WTC11 (cell line): ENCODE data around the gene GINS1. TPM values are rescaled to one million over a fixed set of nuclear protein-coding genes. Genes with fewer than 3 reads are reported as not detected.

Source experiments
- ATAC-seq: fragments of 200-7000 bp; cut with Tn5 transposase; 2 replicates; pipeline ENCODE4 v1.10.0; 2021; ENCODE audit warnings: mild to moderate bottlenecking, moderate library complexity
- CTCF ChIA-PET: fragments of 300-600 bp; sonication (Branson Sonifier 250); formaldehyde crosslinking; loops from one replicate; lab custom pipeline; 2021; ENCODE audit warnings: antibody characterized with exemption; lab: Charles Lee
- POLR2A ChIA-PET: fragments of 350-600 bp; sonication (Branson Sonifier 250); formaldehyde crosslinking; loops from one replicate; lab custom pipeline; 2021; ENCODE audit warnings: antibody characterized with exemption; lab: Charles Lee
- DNase-seq: peaks from one replicate; pipeline ENCODE4 v3.0.0; 2021; ENCODE audit warnings: low spot score
- H3K27ac Mint-ChIP-seq: 2 replicates; pipeline ENCODE4 v1.8.0; 2021; ENCODE audit warnings: mixed read lengths
- H3K27me3 Mint-ChIP-seq: 2 replicates; pipeline ENCODE4 v1.8.0; 2021; ENCODE audit warnings: low read depth, mild to moderate bottlenecking, moderate library complexity, mixed read lengths
- H3K36me3 Mint-ChIP-seq: 2 replicates; pipeline ENCODE4 v1.8.0; 2021; ENCODE audit warnings: mixed read lengths
- H3K4me1 Mint-ChIP-seq: 2 replicates; pipeline ENCODE4 v1.8.0; 2022; ENCODE audit warnings: mixed read lengths
- H3K4me3 Mint-ChIP-seq: 2 replicates; pipeline ENCODE4 v1.8.0; 2021; ENCODE audit warnings: mild to moderate bottlenecking, moderate library complexity, mixed read lengths
- H3K9me3 Mint-ChIP-seq: 2 replicates; pipeline ENCODE4 v1.8.0; 2021; ENCODE audit warnings: mixed read lengths
- CREM ChIP-seq: sonication (generic); formaldehyde crosslinking; IDR thresholded peaks from 2 replicates; pipeline ENCODE4 v1.8.1; 2022; ENCODE audit warnings: mild to moderate bottlenecking, missing genetic modification reagents, moderate library complexity
- NFYB ChIP-seq: sonication (generic); formaldehyde crosslinking; conservative IDR thresholded peaks from 2 replicates; pipeline ENCODE4 v1.8.0; 2022; ENCODE audit warnings: low read depth, missing genetic modification reagents
- NR1H2 ChIP-seq: sonication (generic); formaldehyde crosslinking; IDR thresholded peaks from 2 replicates; pipeline ENCODE4 v1.9.0; 2021; ENCODE audit warnings: mild to moderate bottlenecking, moderate library complexity, missing genetic modification reagents
- NR3C1 ChIP-seq: sonication (generic); formaldehyde crosslinking; conservative IDR thresholded peaks from 2 replicates; pipeline ENCODE4 v1.8.1; 2023; ENCODE audit warnings: low read depth, mild to moderate bottlenecking, missing genetic modification reagents
- OVOL2 ChIP-seq: fragments of 250-450 bp; sonication (Bioruptor Pico); IDR thresholded peaks from 2 replicates; pipeline ENCODE4 v1.9.0; 2021; ENCODE audit warnings: mild to moderate bottlenecking, borderline replicate concordance
- TEAD4 ChIP-seq: sonication (generic); formaldehyde crosslinking; IDR thresholded peaks from 2 replicates; pipeline ENCODE4 v1.8.0; 2022; ENCODE audit warnings: mild to moderate bottlenecking, missing genetic modification reagents
- ZNF671 ChIP-seq: fragments of 250-450 bp; sonication (Bioruptor Pico); IDR thresholded peaks from 2 replicates; pipeline ENCODE4 v1.8.0; 2021; ENCODE audit warnings: mild to moderate bottlenecking
- total RNA-seq: library from RNA; stranded (reverse); gene quantifications from 3 replicates; pipeline ENCODE4 v1.2.3, GENCODE V29; 2021
- TF ChIP-seq, protein P1 (sequence below): sonication (generic); formaldehyde crosslinking; IDR thresholded peaks from 2 replicates; pipeline ENCODE4 v1.8.1; 2023; ENCODE audit warnings: mild to moderate bottlenecking, missing genetic modification reagents, borderline replicate concordance
- TF ChIP-seq, protein P2 (sequence below): sonication (generic); formaldehyde crosslinking; IDR thresholded peaks from 2 replicates; pipeline ENCODE4 v1.8.1; 2023; ENCODE audit warnings: mild to moderate bottlenecking, missing genetic modification reagents
- TF ChIP-seq, protein P3 (sequence below): sonication (generic); formaldehyde crosslinking; IDR thresholded peaks from 2 replicates; pipeline ENCODE4 v1.8.0; 2023; ENCODE audit warnings: mild to moderate bottlenecking, missing genetic modification reagents
- TF ChIP-seq, protein P4 (sequence below): sonication (generic); formaldehyde crosslinking; IDR thresholded peaks from 2 replicates; pipeline ENCODE4 v1.8.0; 2023; ENCODE audit warnings: missing genetic modification reagents, mild to moderate bottlenecking, borderline replicate concordance

The GINS1 gene
- total RNA-seq, 1 experiment from 2014 or later = 70.4 TPM

DNA sequence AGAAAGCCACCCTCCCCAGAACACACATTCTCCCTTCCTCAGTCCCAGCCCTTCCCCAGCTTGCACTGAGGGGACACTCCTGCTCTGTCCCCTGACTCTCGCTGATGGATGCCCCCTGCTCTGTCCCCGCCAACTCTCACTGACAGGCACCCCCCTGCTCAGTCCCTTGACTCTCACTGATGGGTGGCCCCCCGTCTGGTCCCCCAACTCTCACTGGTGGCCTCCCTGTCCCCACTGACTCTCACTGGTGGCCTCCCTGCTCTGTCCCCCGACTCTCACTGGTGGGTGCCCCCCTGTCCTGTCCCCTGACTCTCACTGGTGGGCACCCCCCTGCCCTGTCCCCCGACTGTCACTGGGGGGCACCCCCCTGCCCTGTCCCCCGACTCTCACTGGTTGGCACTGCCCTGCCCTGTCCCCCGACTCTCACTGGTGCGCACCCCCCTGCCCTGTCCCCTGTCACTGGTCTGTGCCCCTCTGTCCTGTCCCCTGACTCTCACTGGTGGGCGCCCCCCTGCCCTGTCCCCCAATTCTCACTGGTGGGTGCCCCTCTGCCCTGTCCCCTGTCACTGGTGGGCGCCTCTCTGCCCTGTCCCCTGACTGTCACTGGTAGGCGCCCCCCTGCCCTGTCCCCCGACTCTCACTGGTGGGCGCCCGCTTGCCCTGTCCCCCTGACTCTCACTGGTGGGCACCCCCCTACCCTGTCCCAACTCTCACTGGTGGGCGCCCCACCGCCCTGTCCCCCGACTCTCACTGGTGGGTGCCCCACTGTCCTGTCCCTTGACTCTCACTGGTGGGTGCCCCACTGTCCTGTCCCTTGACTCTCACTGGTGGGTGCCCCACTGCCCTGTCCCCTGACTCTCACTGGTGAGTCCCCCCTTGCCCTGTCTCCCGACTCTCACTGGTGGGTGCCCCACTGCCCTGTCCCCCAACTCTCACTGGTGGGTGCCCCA is 60.9 kb downstream of the GINS1 start (continued):
- TF ChIP-seq, protein P1, sequence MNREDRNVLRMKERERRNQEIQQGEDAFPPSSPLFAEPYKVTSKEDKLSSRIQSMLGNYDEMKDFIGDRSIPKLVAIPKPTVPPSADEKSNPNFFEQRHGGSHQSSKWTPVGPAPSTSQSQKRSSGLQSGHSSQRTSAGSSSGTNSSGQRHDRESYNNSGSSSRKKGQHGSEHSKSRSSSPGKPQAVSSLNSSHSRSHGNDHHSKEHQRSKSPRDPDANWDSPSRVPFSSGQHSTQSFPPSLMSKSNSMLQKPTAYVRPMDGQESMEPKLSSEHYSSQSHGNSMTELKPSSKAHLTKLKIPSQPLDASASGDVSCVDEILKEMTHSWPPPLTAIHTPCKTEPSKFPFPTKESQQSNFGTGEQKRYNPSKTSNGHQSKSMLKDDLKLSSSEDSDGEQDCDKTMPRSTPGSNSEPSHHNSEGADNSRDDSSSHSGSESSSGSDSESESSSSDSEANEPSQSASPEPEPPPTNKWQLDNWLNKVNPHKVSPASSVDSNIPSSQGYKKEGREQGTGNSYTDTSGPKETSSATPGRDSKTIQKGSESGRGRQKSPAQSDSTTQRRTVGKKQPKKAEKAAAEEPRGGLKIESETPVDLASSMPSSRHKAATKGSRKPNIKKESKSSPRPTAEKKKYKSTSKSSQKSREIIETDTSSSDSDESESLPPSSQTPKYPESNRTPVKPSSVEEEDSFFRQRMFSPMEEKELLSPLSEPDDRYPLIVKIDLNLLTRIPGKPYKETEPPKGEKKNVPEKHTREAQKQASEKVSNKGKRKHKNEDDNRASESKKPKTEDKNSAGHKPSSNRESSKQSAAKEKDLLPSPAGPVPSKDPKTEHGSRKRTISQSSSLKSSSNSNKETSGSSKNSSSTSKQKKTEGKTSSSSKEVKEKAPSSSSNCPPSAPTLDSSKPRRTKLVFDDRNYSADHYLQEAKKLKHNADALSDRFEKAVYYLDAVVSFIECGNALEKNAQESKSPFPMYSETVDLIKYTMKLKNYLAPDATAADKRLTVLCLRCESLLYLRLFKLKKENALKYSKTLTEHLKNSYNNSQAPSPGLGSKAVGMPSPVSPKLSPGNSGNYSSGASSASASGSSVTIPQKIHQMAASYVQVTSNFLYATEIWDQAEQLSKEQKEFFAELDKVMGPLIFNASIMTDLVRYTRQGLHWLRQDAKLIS (CRISPR knock-in tag) = no peak

DNA sequence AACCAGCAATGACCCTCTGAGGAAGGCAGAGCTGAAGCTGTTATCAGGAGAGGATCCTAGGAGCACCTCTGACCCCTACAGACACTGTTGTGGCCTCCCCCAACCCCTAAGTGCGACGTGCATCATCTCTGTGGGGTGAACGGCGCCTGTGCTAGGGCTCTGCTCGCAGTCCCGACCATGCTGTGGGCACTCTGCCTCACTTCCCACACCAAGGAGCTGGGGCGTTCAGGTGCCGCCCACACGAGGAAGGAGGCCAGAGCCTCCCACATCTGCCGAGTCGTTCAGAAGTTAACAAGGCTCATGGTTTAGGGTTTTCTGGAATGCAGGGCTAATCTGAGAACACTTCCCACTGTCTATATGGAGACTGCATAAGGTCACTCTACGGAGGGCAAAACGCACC is 62.1 kb downstream of the GINS1 start:
- Mint-ChIP-seq H3K27ac (peak overlapping the region; percentile 88), H3K4me3 (no peak overlapping the region), H3K9me3 (no peaks in the 10 kb centered on the region), H3K4me1 (peaks cover 3% of the 10 kb centered on the region; the same call in 1 of the 2 replicates), H3K36me3 (peaks cover 39% of the 10 kb centered on the region), H3K27me3 (no peaks in the 10 kb centered on the region; the same call in 1 of the 2 replicates)
- TF ChIP-seq NR1H2 (CRISPR knock-in tag) (no peak), NFYB (CRISPR knock-in tag) (no peak), ZNF671 (CRISPR knock-in tag) (no peak), NR3C1 (CRISPR knock-in tag) (no peak), CREM (no peak), OVOL2 (no peak), TEAD4 (CRISPR knock-in tag) (no peak)
- TF ChIP-seq, protein P2, sequence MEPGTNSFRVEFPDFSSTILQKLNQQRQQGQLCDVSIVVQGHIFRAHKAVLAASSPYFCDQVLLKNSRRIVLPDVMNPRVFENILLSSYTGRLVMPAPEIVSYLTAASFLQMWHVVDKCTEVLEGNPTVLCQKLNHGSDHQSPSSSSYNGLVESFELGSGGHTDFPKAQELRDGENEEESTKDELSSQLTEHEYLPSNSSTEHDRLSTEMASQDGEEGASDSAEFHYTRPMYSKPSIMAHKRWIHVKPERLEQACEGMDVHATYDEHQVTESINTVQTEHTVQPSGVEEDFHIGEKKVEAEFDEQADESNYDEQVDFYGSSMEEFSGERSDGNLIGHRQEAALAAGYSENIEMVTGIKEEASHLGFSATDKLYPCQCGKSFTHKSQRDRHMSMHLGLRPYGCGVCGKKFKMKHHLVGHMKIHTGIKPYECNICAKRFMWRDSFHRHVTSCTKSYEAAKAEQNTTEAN (CRISPR knock-in tag) = no peak
- TF ChIP-seq, protein P3, sequence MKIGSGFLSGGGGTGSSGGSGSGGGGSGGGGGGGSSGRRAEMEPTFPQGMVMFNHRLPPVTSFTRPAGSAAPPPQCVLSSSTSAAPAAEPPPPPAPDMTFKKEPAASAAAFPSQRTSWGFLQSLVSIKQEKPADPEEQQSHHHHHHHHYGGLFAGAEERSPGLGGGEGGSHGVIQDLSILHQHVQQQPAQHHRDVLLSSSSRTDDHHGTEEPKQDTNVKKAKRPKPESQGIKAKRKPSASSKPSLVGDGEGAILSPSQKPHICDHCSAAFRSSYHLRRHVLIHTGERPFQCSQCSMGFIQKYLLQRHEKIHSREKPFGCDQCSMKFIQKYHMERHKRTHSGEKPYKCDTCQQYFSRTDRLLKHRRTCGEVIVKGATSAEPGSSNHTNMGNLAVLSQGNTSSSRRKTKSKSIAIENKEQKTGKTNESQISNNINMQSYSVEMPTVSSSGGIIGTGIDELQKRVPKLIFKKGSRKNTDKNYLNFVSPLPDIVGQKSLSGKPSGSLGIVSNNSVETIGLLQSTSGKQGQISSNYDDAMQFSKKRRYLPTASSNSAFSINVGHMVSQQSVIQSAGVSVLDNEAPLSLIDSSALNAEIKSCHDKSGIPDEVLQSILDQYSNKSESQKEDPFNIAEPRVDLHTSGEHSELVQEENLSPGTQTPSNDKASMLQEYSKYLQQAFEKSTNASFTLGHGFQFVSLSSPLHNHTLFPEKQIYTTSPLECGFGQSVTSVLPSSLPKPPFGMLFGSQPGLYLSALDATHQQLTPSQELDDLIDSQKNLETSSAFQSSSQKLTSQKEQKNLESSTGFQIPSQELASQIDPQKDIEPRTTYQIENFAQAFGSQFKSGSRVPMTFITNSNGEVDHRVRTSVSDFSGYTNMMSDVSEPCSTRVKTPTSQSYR (CRISPR knock-in tag) = no peak
- TF ChIP-seq, protein P4, sequence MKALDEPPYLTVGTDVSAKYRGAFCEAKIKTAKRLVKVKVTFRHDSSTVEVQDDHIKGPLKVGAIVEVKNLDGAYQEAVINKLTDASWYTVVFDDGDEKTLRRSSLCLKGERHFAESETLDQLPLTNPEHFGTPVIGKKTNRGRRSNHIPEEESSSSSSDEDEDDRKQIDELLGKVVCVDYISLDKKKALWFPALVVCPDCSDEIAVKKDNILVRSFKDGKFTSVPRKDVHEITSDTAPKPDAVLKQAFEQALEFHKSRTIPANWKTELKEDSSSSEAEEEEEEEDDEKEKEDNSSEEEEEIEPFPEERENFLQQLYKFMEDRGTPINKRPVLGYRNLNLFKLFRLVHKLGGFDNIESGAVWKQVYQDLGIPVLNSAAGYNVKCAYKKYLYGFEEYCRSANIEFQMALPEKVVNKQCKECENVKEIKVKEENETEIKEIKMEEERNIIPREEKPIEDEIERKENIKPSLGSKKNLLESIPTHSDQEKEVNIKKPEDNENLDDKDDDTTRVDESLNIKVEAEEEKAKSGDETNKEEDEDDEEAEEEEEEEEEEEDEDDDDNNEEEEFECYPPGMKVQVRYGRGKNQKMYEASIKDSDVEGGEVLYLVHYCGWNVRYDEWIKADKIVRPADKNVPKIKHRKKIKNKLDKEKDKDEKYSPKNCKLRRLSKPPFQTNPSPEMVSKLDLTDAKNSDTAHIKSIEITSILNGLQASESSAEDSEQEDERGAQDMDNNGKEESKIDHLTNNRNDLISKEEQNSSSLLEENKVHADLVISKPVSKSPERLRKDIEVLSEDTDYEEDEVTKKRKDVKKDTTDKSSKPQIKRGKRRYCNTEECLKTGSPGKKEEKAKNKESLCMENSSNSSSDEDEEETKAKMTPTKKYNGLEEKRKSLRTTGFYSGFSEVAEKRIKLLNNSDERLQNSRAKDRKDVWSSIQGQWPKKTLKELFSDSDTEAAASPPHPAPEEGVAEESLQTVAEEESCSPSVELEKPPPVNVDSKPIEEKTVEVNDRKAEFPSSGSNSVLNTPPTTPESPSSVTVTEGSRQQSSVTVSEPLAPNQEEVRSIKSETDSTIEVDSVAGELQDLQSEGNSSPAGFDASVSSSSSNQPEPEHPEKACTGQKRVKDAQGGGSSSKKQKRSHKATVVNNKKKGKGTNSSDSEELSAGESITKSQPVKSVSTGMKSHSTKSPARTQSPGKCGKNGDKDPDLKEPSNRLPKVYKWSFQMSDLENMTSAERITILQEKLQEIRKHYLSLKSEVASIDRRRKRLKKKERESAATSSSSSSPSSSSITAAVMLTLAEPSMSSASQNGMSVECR (CRISPR knock-in tag) = no peak
- CTCF ChIA-PET = interaction anchor here (0.8 to 1.9 kb wide), 13 partner anchors 12 to 225 kb away, joined by 3 to 14 read pairs (median 4); no protein-coding TSS in a partner anchor
- POLR2A ChIA-PET = no interaction called here
- ATAC-seq = no peak; the same call in 1 of the 2 replicates
- no peak for DNase-seq
